HL-60 (cell line): ENCODE measurements around the gene CTSW.

Experiments
- GABPA ChIP-seq: IDR thresholded peaks from 2 replicates; pipeline ENCODE4 v1.6.1; 2012; ENCODE audit warnings: low read depth
- POLR2AphosphoS5 ChIP-seq: IDR thresholded peaks from 2 replicates; pipeline ENCODE4 v1.6.1; 2012; ENCODE audit warnings: low read depth
- SPI1 ChIP-seq: IDR thresholded peaks from 2 replicates; pipeline ENCODE4 v1.6.1; 2012; ENCODE audit warnings: low read depth, mild to moderate bottlenecking, borderline replicate concordance
- TF ChIP-seq, protein P1 (sequence below): IDR thresholded peaks from one replicate; pipeline ENCODE4 v1.5.1; 2011; ENCODE audit warnings: low read length, control low read depth, inconsistent platforms; ENCODE audit not compliant: insufficient read depth

DNA sequence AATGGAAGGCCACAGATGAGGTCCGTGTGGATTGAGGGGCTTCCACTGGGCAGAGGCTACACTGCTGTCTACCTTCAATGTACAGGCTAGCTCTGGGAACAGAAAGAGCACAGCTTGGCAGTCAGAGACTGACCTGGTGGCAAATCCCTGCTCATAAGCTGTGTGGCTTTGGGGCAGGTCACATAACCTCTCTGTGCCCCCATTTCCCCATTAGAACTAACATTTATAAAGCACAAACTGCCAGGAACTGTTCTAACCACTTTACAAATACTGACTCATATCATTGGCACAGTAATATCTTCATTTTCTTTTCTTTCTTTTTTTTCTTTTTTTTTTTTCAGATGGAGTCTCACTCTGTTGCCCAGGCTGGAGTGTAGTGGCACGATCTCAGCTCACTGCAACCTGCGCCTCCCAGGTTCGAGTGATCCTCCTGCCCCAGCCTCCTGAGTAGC is 17.4 kb downstream of the CTSW start:
- TF ChIP-seq GABPA, result no peak
- TF ChIP-seq, protein P1, sequence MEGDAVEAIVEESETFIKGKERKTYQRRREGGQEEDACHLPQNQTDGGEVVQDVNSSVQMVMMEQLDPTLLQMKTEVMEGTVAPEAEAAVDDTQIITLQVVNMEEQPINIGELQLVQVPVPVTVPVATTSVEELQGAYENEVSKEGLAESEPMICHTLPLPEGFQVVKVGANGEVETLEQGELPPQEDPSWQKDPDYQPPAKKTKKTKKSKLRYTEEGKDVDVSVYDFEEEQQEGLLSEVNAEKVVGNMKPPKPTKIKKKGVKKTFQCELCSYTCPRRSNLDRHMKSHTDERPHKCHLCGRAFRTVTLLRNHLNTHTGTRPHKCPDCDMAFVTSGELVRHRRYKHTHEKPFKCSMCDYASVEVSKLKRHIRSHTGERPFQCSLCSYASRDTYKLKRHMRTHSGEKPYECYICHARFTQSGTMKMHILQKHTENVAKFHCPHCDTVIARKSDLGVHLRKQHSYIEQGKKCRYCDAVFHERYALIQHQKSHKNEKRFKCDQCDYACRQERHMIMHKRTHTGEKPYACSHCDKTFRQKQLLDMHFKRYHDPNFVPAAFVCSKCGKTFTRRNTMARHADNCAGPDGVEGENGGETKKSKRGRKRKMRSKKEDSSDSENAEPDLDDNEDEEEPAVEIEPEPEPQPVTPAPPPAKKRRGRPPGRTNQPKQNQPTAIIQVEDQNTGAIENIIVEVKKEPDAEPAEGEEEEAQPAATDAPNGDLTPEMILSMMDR, result no peak
- TF ChIP-seq POLR2AphosphoS5, result no peak
- no peak for TF ChIP-seq SPI1
